ENCODE data around the gene ST6GALNAC5.

DNA sequence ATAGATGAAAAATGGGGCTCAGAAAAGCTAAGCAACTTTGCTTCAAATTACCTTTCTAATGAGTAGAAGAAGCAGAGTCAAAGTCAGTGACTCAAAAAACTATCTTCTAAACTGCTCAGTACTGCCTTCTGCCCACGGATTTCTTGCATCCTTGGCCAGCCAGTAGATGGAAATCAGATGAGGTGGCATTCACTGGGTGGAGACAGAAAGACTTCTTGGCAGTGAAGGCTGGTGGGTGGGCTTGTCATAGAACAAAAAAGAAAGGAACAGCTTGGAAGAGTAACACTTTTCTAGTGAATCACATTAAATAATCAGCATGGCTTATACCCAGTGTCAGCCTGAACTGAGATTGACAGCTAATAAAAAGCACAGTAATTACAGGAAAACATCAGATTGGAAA is 170.7 kb downstream of the ST6GALNAC5 start:
- TF ChIP-seq, protein P1, sequence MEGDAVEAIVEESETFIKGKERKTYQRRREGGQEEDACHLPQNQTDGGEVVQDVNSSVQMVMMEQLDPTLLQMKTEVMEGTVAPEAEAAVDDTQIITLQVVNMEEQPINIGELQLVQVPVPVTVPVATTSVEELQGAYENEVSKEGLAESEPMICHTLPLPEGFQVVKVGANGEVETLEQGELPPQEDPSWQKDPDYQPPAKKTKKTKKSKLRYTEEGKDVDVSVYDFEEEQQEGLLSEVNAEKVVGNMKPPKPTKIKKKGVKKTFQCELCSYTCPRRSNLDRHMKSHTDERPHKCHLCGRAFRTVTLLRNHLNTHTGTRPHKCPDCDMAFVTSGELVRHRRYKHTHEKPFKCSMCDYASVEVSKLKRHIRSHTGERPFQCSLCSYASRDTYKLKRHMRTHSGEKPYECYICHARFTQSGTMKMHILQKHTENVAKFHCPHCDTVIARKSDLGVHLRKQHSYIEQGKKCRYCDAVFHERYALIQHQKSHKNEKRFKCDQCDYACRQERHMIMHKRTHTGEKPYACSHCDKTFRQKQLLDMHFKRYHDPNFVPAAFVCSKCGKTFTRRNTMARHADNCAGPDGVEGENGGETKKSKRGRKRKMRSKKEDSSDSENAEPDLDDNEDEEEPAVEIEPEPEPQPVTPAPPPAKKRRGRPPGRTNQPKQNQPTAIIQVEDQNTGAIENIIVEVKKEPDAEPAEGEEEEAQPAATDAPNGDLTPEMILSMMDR (IDR thresholded peaks at IDR 0.05), result no peak
- TF ChIP-seq EP300 (IDR thresholded peaks at IDR 0.05), result no peak
